NCI-H146 treated with DMSO at 0.1 percent for 48 hours (cell line): Measurements from ENCODE around the gene LEUTX.
A peak's percentile ranks its signal among the peaks of the same experiment; 100 is the strongest.

ENCODE experiments used
- DNase-seq: peaks from one replicate; lab custom pipeline; 2025; ENCODE audit not compliant: unreplicated experiment; lab: John Stamatoyannopoulos, UW

LEUTX gene

GRCh38 chr19:39820696-39821095 lies 42.0 kb downstream of the LEUTX start:
- DNase-seq = no peak

DNA sequence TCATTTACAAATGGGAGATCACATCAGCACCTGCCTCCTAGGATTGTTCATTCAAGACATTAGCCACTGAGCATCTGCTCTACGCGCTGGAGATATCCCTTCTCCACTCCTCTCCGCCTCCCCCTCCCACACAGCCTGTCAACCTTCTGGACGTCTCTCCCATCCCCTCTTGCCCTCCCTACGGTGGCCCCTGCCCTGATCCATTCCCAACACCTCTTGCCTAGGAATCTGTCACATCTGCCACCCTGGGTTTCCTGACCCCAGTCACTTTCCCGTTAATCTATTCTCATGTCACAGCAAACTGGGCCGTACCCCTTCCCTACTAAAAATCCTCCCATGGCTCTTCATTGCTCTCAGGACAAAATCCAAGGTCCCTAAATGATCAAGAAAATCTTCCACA lies 45.0 kb downstream of the LEUTX start:
- DNase-seq = peak; percentile 33

DNA sequence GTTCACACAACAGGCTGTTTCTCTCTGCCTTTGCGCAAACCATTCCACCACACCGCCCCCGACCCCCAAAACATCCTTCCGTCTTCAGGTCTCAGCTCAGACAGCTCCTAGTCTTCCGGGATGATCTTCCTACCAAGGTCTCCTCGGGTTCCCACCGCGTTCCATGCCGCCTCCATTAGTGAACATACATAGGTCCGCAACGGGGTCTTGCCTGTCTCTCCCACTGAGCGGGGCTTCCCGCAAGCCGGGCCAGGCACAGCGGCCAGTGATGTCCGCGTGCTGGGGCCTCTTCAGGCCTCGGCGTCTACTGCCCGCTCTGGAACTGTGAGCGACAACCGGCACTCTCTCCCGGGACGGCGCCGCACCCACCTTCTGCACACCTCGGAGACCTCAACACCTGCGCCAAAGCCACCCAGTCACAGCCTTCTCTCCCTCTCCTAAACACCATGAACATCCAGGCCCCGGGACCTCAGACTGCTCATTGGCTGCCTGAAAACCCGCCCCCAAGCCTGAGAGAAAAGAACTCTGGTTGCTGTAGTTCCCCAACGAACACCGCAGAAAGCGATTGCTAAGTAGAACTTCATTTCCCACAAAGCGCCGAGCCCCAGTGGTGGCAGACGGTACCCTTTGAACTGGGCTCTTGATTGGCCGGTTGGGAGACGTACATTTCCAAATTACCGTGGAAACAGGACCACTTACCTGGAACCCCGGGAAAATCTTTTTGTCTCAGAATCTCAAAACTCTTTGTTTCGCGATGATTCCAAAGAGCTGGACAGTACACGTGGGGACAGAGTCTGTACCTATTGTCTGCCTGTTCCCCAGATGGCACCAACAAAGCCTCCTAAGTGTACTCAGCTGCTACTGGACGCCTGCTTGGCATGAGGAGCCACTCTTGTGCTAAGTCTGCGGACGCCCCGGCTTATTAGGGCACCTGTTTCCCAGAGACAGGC lies 45.8 kb downstream of the LEUTX start:
- DNase-seq = peak; percentile 98

DNA sequence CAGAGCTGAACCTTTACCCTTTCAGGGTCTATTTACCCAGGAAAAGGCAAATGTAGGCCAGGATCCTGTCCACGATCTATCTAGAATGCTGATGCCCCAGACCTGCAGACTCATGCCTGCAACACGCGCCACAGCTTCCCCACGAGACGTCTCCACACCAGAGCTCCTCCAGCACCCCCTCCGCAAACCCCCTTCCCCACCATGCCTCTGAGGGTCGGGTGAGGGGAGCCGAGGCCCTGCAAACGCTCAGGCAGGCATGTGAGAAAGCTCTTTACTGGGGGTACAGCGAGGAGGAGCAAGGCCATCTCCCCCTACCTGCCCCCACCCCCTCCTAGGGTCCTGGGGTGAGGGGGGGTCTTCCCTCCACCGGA lies 46.4 kb downstream of the LEUTX start:
- DNase-seq = no peak

- DNase-seq = no peak
These were observed 47.0 kb downstream of the LEUTX start for GRCh38 chr19:39825531-39826076.

DNA sequence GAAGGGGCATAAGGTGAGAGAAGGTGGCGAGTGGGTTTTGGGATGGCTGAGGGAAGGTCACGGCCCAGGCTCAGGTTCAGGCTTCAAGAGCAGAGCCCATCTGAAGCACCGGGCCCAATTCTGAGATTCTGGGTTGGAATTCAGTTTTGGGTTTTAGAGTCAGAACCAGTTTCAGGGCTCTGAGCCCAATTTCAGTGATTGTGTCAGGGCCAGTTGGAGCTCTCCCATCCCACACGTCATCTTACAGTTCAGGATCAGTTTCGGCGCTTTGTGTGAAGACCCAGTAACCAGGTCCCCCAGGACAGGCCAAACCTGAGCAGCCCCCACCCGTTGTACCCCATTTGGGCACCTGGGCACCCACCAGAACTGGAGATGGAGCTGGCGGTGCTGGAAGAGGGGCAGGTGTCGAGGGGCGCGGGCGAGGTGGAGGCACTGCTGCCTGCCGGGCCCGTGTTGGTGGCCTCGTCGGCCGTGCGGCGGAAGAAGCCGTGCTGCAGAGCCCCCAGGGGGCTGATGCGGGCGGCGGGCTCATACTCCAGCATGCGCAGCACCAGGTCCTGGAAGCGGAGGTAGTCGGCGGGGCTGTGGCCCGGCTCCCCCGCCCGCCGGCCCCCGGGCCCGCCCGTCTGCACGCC lies 47.8 kb downstream of the LEUTX start:
- no peak for DNase-seq

DNA sequence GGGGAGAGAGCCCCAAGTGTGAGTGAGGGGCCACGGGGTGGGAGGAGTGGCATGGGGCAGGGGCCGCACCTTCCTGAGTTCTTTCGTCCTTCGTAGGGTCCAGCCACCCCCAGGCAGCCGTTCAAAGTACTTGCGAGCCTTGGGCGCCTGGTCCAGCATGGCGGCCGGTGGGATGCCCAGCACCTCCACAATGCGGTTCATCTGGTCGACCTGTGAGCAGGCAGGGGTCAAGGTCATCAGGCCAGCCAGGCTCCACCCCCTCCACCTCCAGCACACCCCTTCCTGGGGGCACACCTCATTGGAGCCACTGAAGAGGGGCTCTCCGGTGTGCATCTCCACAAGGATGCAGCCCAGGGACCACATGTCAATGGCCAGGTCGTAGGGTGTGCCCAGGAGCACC lies 48.6 kb downstream of the LEUTX start:
- no peak for DNase-seq

- DNase-seq = no peak
These were observed 49.5 kb downstream of the LEUTX start for GRCh38 chr19:39828015-39828653.

GRCh38 chr19:39828654-39829032 lies 50.0 kb downstream of the LEUTX start:
- DNase-seq = no peak

DNA sequence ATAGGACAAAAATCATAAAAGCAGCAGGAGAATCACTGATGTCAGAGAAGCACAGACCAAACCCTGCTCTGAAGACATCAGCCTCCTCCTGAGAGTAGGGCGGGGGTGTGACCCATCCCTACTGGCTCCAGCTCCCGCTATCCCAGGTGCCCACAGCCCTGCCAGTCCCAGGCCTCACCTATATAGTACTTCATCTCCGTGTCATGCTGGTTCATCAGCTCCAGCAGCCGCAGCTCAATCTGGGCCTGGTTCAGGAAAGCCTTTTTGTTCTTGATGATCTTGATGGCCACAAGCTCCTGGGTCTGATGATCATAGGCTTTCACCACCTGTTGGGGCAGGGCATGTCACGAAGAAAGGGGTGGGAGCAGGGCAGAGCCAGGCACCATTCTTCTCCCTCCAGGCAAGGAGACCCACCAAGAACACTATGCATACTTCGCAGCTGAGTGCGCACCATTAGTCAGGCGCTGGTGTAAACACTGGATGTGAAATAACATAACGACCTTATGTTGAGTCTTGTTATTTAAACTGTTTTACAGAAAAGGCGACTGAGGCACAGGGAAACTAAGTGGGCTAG lies 51.1 kb downstream of the LEUTX start:
- no peak for DNase-seq

DNA sequence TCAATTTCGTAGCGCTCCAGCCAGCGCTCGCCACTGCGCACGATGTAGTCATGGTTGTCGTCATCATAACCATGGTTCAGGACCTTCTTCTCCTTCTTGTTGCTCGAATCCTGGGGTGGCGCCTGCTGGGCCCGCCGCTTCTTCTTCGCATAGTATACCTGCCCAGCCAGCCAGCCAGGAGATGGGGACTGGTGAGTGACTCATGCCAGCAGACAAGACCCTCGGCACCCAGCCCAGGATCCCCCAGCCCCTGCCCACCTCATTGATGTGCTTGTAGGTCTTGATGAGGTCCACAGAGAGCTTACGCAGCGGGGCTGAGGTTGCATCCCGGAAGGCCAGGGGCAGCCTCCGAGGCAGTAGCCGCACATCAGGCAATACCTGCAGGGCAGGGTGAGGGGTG lies 51.8 kb downstream of the LEUTX start:
- DNase-seq = no peak

DNA sequence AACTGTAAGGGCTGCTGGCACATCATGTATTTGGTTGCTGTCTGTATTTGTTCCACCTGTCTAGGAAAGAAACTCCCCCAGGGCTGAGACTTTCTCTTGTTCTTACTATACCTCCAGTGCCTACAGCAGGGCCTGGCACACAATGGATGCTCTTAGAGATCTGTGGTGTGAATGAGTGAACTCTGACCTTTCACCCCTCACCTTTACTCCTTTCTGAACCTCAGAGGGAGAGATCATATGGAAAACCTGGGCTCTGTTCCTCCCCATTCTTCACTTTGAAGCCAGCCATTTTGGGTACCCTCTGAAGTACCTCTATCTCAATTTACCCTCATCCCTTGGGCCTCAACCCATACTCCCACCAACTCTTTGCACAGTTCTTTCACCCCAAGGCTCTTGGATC lies 52.2 kb downstream of the LEUTX start:
- DNase-seq = no peak

DNA sequence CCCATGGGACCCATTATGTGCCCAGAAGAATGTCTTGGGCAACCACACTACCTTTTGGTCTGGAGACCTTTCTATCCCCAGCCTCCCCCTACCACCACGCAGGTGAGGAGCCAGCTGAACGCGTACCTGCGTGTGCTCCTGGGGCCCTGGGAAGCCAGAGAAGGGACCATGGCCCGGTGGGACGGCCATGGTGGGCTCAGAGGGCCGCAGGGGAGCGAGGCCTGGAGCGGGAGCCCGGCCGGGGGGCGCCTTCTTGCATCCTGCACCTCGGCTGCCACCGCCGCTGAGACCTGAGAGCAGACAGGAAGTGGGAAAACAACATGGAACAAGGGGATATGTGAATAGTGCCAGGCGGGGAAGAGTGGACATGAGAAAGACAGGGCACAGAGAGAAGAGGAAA lies 53.0 kb downstream of the LEUTX start:
- DNase-seq = no peak

- DNase-seq = no peak
These were observed 53.9 kb downstream of the LEUTX start for GRCh38 chr19:39832341-39833083.

DNA sequence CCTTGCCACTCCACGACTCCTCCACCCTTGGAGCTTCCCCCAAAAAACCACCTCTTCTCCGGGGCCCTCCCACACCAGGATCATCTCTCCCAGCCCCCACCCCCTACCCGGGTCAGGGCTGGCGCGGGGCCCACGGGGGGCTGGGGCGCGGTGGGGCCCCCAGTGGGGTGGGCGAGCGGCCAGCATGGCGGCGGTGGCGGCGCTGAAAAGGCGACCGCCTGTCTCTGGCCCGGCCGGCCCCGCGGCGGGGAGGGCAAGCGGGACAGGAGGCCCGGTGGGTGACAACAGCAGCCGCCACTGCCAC lies 54.5 kb downstream of the LEUTX start:
- DNase-seq = no peak

DNA sequence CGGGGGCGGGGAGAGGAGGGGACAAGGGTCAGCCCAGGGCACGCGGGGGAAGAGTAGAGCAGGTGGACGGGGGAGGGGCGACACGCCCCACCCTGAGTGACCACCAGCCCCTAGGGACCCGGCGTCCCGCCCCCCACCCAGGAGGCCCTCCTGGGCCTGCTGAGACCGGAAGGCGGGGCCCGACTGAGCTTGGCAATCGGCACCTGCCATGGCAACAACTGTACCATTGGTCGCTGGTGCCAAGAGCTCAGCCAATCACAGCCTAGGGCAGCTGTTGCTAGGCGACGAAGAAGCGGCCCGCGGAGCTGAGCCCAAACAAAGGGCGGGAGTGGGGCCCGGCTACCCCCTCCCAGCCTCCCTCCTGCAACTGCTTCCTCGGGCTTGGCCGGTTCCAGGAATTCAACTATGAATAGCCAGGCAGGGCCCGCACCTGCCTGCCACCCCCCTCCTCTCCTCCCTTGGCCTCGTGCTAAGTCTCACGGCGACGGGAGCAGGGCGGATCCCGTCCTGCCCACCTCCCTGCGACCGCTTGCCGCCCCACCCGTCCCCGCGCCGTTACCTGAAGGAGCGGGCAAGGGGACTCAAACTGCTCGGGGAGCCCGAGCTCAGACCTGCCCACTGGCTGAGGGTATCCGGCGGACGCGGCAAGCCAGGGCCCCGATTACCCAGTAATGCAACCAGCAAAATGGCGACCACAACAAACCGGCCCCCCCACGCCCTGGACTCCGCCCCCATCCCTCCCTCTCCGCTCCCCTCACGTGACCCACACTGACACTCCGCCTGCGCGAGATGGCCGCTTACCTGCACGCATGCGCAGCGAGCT lies 55.0 kb downstream of the LEUTX start, which contains the start of gene DYRK1B:
TSS of gene DYRK1B (minus strand) at position 699 of the 823 bp plus-strand sequence. CDS start 2,295 bp downstream, outside the sequence.
- peak; percentile 98 for DNase-seq

DNA sequence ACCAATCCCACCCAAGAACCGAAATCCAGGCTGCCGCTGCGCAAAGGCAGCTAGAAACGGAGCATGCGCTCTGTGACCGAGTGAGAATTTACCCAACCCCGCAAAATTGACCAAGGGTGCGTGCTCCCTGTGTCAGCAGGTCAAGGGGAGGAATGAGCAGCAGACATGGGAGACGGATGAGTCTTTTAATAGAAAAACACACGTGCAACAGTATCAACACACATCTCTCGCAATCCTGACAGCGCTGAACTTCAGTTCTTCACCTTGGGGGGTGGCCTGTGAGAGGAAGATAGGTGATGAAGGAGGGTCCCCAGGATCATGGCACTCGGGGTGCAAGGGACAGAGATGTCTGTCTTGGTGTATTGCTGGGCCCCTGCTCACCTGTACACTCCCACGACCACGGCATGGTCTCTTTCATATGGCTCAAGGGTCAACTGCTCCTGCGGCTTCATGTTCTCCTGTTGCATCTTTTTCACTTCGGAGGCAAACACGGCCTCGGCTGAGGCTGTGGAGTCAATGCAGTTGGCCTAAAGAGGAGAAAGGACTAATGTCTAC lies 55.7 kb downstream of the LEUTX start:
- DNase-seq = no peak
